ENCODE results near the gene POLR3K. TPM values are rescaled to one million over a fixed set of nuclear protein-coding genes. Genes with fewer than 3 reads are reported as not detected.

Gene POLR3K
- total RNA-seq, 1 experiment from 2014 or later: 40.1 TPM

- TF ChIP-seq E2F5 (CRISPR knock-in tag; IDR thresholded peaks at IDR 0.05) (no peak), ZSCAN18 (CRISPR knock-in tag; IDR thresholded peaks at IDR 0.05) (no peak), KAT7 (CRISPR knock-in tag; IDR thresholded peaks at IDR 0.05; ENCODE audit: borderline replicate concordance) (no peak), PREB (CRISPR knock-in tag; IDR thresholded peaks at IDR 0.05; ENCODE audit: borderline replicate concordance) (no peak), NFATC4 (CRISPR knock-in tag; IDR thresholded peaks at IDR 0.05) (no peak), USF2 (CRISPR knock-in tag; IDR thresholded peaks at IDR 0.05) (no peak)
Observed at GRCh38 chr16:83060-83603, 29.7 kb upstream of the POLR3K start (continued).

GRCh38 chr16:79151-80054 is 26.0 kb upstream of the POLR3K start:
- Mint-ChIP-seq H3K9me3 (no peaks in the 10 kb centered on the region), H3K36me3 (peaks cover 6% of the 10 kb centered on the region), H3K27me3 (ENCODE audit: low read depth) (no peaks in the 10 kb centered on the region; the same call in 1 of the 2 replicates), H3K4me3 (peak overlapping the region; percentile 82), H3K4me1 (peaks cover 45% of the 10 kb centered on the region), H3K27ac (no peak overlapping the region)
- CTCF ChIA-PET: interaction anchor here (1.5 to 3.9 kb wide), 4 partner anchors 14 to 28 kb away, joined by 5 to 49 read pairs (median 29); partner anchors contain the start of genes POLR3K and SNRNP25
- POLR2A ChIA-PET: interaction anchor here (0.6 to 0.7 kb wide), 2 partner anchors 14 to 60 kb away, joined by 3 to 4 read pairs; no protein-coding TSS in a partner anchor
- ATAC-seq (no peak), DNase-seq (ENCODE audit: low spot score) (no peak)
- no peak for TF ChIP-seq ATF3 (CRISPR knock-in tag; conservative IDR thresholded peaks at IDR 0.05)
- TF ChIP-seq NR3C1 (CRISPR knock-in tag; conservative IDR thresholded peaks at IDR 0.05; ENCODE audit: low read depth): no peak
- TF ChIP-seq PREB (CRISPR knock-in tag; IDR thresholded peaks at IDR 0.05; ENCODE audit: borderline replicate concordance): no peak
- TF ChIP-seq AFF4 (CRISPR knock-in tag; IDR thresholded peaks at IDR 0.05; ENCODE audit: borderline replicate concordance): no peak
- TF ChIP-seq ZBTB21 (CRISPR knock-in tag; IDR thresholded peaks at IDR 0.05; ENCODE audit: borderline replicate concordance): no peak
- TF ChIP-seq CREB1 (CRISPR knock-in tag; IDR thresholded peaks at IDR 0.05): no peak
- no peak for TF ChIP-seq FOXP1 (CRISPR knock-in tag; IDR thresholded peaks at IDR 0.05; ENCODE audit: borderline replicate concordance)
- no peak for TF ChIP-seq ZNF121 (CRISPR knock-in tag; IDR thresholded peaks at IDR 0.05)
- no peak for TF ChIP-seq ATF2 (CRISPR knock-in tag; IDR thresholded peaks at IDR 0.05; ENCODE audit: borderline replicate concordance, low read depth)
- no peak for TF ChIP-seq TP53 (CRISPR knock-in tag; IDR thresholded peaks at IDR 0.05)
- no peak for TF ChIP-seq ZSCAN18 (CRISPR knock-in tag; IDR thresholded peaks at IDR 0.05)
- no peak for TF ChIP-seq ZNF317 (CRISPR knock-in tag; IDR thresholded peaks at IDR 0.05; ENCODE audit: borderline replicate concordance, low read depth)
- no peak for TF ChIP-seq ZNF416 (CRISPR knock-in tag; IDR thresholded peaks at IDR 0.05)
